Neural cell (in vitro differentiated cells): ENCODE data around the gene OCRL. TPM values are rescaled to one million over a fixed set of nuclear protein-coding genes. Genes with fewer than 3 reads are reported as not detected.

Source experiments
- H2AFZ ChIP-seq: fragments of 200-600, 300-800 bp; sonication (generic), shearing (Covaris generic); 2 replicates; pipeline ENCODE4 v1.6.0; 2014; ENCODE audit warnings: low read depth, mild to moderate bottlenecking, antibody characterized with exemption, low read length, moderate library complexity
- H3F3A ChIP-seq: fragments of 200-600 bp; shearing (Covaris generic); 2 replicates; pipeline ENCODE4 v1.6.1; 2016; ENCODE audit warnings: mild to moderate bottlenecking, moderate library complexity, mixed read lengths, antibody characterized with exemption, low read length; ENCODE audit not compliant: insufficient read depth, poor library complexity, severe bottlenecking
- H3K27ac ChIP-seq: fragments of 200-600, 300-800 bp; sonication (generic), shearing (Covaris generic); 2 replicates; pipeline ENCODE4 v1.5.1; 2014; ENCODE audit warnings: mild to moderate bottlenecking, low read length, moderate library complexity
- H3K27me3 ChIP-seq: fragments of 300-800, 200-600 bp; sonication (generic), shearing (Covaris generic); 2 replicates; pipeline ENCODE4 v1.6.0; 2014; ENCODE audit warnings: mild to moderate bottlenecking, low read depth, low read length, moderate library complexity; ENCODE audit not compliant: insufficient read depth
- H3K36me3 ChIP-seq: fragments of 300-800, 200-600 bp; sonication (generic), shearing (Covaris generic); 2 replicates; pipeline ENCODE4 v1.5.1; 2014; ENCODE audit warnings: mild to moderate bottlenecking, antibody characterized with exemption, low read length, moderate library complexity; ENCODE audit not compliant: insufficient read depth
- H3K4me2 ChIP-seq: fragments of 300-800, 200-600 bp; sonication (generic), shearing (Covaris generic); 2 replicates; pipeline ENCODE4 v1.6.0; 2014; ENCODE audit warnings: mild to moderate bottlenecking, low read length
- H3K4me3 ChIP-seq: fragments of 300-800, 200-600 bp; sonication (generic), shearing (Covaris generic); 2 replicates; pipeline ENCODE4 v1.5.1; 2014; ENCODE audit warnings: mild to moderate bottlenecking, low read length, moderate library complexity
- H3K79me2 ChIP-seq: fragments of 200-600 bp; shearing (Covaris generic); replicated peaks from 2 replicates; pipeline ENCODE4 v1.6.0; 2014; ENCODE audit warnings: mild to moderate bottlenecking, low read length, moderate library complexity; ENCODE audit not compliant: insufficient read depth
- H3K9ac ChIP-seq: fragments of 300-800, 200-600 bp; sonication (generic), shearing (Covaris generic); 2 replicates; pipeline ENCODE4 v1.6.1; 2016; ENCODE audit warnings: mild to moderate bottlenecking, low read length, mixed read lengths
- H3K9me2 ChIP-seq: fragments of 200-600 bp; shearing (Covaris generic); 2 replicates; pipeline ENCODE4 v1.6.1; 2016; ENCODE audit warnings: mild to moderate bottlenecking, low read length, mixed read lengths; ENCODE audit not compliant: insufficient read depth
- H3K9me3 ChIP-seq: fragments of 200-600, 300-800 bp; sonication (generic), shearing (Covaris generic); 2 replicates; pipeline ENCODE4 v1.6.1; 2016; ENCODE audit warnings: mild to moderate bottlenecking, mixed run types, low read length, moderate library complexity, mixed read lengths
- H4K20me1 ChIP-seq: fragments of 200-600 bp; shearing (Covaris generic); 2 replicates; pipeline ENCODE4 v1.6.1; 2016; ENCODE audit warnings: mild to moderate bottlenecking, mixed run types; ENCODE audit not compliant: insufficient read depth
- EP300 ChIP-seq: fragments of 450-650 bp; conservative IDR thresholded peaks from 2 replicates; pipeline ENCODE4 v1.6.1; 2014; ENCODE audit warnings: antibody characterized with exemption, mild to moderate bottlenecking, moderate library complexity; ENCODE audit not compliant: poor library complexity, severe bottlenecking
- EZH2 ChIP-seq: fragments of 200-600, 300-800 bp; shearing (Covaris generic), sonication (generic); IDR thresholded peaks from 2 replicates; pipeline ENCODE4 v1.6.1; 2014; ENCODE audit warnings: antibody characterized with exemption, low read length, borderline replicate concordance, mild to moderate bottlenecking; ENCODE audit not compliant: insufficient read depth, poor library complexity, severe bottlenecking
- MXI1 ChIP-seq: fragments of 450-650 bp; conservative IDR thresholded peaks from 2 replicates; pipeline ENCODE4 v1.6.1; 2014; ENCODE audit warnings: antibody characterized with exemption, mild to moderate bottlenecking; ENCODE audit not compliant: poor library complexity, severe bottlenecking
- POLR2AphosphoS5 ChIP-seq: IDR thresholded peaks from 2 replicates; pipeline ENCODE4 v1.6.1; 2012
- RAD21 ChIP-seq: fragments of 450-650 bp; conservative IDR thresholded peaks from 2 replicates; pipeline ENCODE4 v1.6.1; 2014; ENCODE audit warnings: antibody characterized with exemption, mild to moderate bottlenecking, moderate library complexity
- SMC3 ChIP-seq: fragments of 450-650 bp; conservative IDR thresholded peaks from 2 replicates; pipeline ENCODE4 v1.6.1; 2014; ENCODE audit warnings: antibody characterized with exemption, mild to moderate bottlenecking, moderate library complexity; ENCODE audit not compliant: poor library complexity
- TAF1 ChIP-seq: IDR thresholded peaks from 2 replicates; pipeline ENCODE4 v1.6.1; 2012; ENCODE audit warnings: low read depth
- polyA plus RNA-seq: library from polyadenylated mRNA; depleted of rRNA; stranded (reverse); fragments of >200 nt; gene quantifications from 2 replicates; pipeline ENCODE4 v1.2.3, GENCODE V29; 2014
- TF ChIP-seq, protein P1 (sequence below): IDR thresholded peaks from 2 replicates; pipeline ENCODE4 v1.6.1; 2012; ENCODE audit warnings: borderline replicate concordance
- TF ChIP-seq, protein P2 (sequence below): fragments of 450-650 bp; IDR thresholded peaks from 2 replicates; pipeline ENCODE4 v1.5.1; 2014; ENCODE audit warnings: antibody characterized with exemption, mild to moderate bottlenecking, moderate library complexity; ENCODE audit not compliant: poor library complexity, severe bottlenecking

Gene OCRL
- polyA plus RNA-seq, 1 donor from 2014 or later: 27.9 TPM

DNA sequence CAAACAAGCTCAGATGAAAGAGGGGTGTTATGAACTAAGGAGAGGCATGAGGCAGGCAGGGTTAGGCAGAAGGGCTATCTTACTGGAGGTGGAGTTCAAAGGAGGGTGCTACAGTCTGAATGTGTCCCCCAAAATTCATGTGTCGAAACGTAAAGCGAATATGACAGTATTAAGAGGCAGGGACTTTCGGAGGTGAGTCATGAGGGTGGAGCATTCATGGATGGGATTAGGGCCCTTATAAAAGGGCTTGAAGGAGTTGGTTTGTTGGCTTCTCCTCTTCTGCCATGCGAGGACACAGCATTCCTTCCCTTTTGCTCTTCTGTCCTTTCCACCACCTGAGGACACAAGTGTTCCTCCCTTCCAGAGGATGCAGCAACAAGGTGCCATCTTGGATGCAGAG, 91.8 kb downstream of the OCRL start:
- Histone ChIP-seq H2AFZ (no peak overlapping the region), H3K79me2 (no peaks in the 10 kb centered on the region), H3K36me3 (no peaks in the 10 kb centered on the region), H3K9me3 (no peaks in the 10 kb centered on the region), H3K27me3 (no peaks in the 10 kb centered on the region), H3F3A (no peaks in the 10 kb centered on the region), H3K4me2 (no peak overlapping the region), H3K9me2 (no peaks in the 10 kb centered on the region), H3K9ac (no peak overlapping the region), H3K27ac (no peak overlapping the region), H3K4me3 (no peak overlapping the region), H4K20me1 (no peaks in the 10 kb centered on the region)
- TF ChIP-seq EP300 (no peak), TAF1 (no peak), SMC3 (no peak), RAD21 (no peak), POLR2AphosphoS5 (no peak), MXI1 (no peak), EZH2 (no peak)
- TF ChIP-seq, protein P1, sequence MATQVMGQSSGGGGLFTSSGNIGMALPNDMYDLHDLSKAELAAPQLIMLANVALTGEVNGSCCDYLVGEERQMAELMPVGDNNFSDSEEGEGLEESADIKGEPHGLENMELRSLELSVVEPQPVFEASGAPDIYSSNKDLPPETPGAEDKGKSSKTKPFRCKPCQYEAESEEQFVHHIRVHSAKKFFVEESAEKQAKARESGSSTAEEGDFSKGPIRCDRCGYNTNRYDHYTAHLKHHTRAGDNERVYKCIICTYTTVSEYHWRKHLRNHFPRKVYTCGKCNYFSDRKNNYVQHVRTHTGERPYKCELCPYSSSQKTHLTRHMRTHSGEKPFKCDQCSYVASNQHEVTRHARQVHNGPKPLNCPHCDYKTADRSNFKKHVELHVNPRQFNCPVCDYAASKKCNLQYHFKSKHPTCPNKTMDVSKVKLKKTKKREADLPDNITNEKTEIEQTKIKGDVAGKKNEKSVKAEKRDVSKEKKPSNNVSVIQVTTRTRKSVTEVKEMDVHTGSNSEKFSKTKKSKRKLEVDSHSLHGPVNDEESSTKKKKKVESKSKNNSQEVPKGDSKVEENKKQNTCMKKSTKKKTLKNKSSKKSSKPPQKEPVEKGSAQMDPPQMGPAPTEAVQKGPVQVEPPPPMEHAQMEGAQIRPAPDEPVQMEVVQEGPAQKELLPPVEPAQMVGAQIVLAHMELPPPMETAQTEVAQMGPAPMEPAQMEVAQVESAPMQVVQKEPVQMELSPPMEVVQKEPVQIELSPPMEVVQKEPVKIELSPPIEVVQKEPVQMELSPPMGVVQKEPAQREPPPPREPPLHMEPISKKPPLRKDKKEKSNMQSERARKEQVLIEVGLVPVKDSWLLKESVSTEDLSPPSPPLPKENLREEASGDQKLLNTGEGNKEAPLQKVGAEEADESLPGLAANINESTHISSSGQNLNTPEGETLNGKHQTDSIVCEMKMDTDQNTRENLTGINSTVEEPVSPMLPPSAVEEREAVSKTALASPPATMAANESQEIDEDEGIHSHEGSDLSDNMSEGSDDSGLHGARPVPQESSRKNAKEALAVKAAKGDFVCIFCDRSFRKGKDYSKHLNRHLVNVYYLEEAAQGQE: no peak
- TF ChIP-seq, protein P2, sequence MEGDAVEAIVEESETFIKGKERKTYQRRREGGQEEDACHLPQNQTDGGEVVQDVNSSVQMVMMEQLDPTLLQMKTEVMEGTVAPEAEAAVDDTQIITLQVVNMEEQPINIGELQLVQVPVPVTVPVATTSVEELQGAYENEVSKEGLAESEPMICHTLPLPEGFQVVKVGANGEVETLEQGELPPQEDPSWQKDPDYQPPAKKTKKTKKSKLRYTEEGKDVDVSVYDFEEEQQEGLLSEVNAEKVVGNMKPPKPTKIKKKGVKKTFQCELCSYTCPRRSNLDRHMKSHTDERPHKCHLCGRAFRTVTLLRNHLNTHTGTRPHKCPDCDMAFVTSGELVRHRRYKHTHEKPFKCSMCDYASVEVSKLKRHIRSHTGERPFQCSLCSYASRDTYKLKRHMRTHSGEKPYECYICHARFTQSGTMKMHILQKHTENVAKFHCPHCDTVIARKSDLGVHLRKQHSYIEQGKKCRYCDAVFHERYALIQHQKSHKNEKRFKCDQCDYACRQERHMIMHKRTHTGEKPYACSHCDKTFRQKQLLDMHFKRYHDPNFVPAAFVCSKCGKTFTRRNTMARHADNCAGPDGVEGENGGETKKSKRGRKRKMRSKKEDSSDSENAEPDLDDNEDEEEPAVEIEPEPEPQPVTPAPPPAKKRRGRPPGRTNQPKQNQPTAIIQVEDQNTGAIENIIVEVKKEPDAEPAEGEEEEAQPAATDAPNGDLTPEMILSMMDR: no peak

DNA sequence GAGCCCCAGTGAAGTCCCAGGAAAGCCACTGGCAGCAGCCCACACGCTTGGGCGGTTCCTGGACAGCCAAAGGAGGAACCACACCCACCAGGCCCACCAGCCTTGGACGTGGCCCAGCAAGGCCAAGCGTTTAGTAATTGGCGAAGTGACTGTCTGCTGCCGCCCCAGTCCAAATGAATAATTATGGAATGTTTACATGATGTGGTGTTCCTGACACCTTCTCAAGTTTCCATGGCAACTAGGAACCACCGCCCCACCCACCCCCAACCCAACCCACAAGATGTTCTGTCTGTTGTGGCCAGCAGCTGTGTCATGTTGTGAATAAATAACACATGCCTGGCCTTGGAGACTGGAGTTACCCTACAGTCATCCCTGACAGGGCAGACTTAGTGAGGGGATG, 92.4 kb downstream of the OCRL start:
- H3K4me3 ChIP-seq: no peak overlapping the region
- H3K9ac ChIP-seq: no peak overlapping the region
- H3K79me2 ChIP-seq: no peaks in the 10 kb centered on the region
- H3K9me2 ChIP-seq: no peaks in the 10 kb centered on the region
- H3K9me3 ChIP-seq: no peaks in the 10 kb centered on the region
- no peaks in the 10 kb centered on the region for H4K20me1 ChIP-seq
- H3K36me3 ChIP-seq: no peaks in the 10 kb centered on the region
- no peak overlapping the region for H3K4me2 ChIP-seq
- no peaks in the 10 kb centered on the region for H3F3A ChIP-seq
- no peaks in the 10 kb centered on the region for H3K27me3 ChIP-seq
- no peak overlapping the region for H2AFZ ChIP-seq
- H3K27ac ChIP-seq: no peak overlapping the region
- TF ChIP-seq EP300: no peak
- no peak for TF ChIP-seq POLR2AphosphoS5
- TF ChIP-seq, protein P1: no peak
